Upper lobe of right lung (tissue), 1 donor: Measurements from ENCODE around the gene CLEC12A. TPM values are rescaled to one million over a fixed set of nuclear protein-coding genes. Genes with fewer than 3 reads are reported as not detected.

Experiments used
- ATAC-seq: fragments of 200-7000 bp; cut with Tn5 transposase; one replicate; pipeline ENCODE4 v1.9.1; 2020; ENCODE audit warnings: mild to moderate bottlenecking, moderate library complexity
- DNase-seq: peaks from one replicate; pipeline ENCODE4 v3.0.0-alpha.2; 2020
- H3K27ac ChIP-seq: fragments of 200-600 bp; one replicate; pipeline ENCODE4 v1.8.0; 2022
- H3K27me3 ChIP-seq: fragments of 200-600 bp; one replicate; pipeline ENCODE4 v1.8.0; 2022; ENCODE audit warnings: mild to moderate bottlenecking
- H3K36me3 ChIP-seq: fragments of 200-600 bp; one replicate; pipeline ENCODE4 v1.8.0; 2022
- H3K4me1 ChIP-seq: fragments of 200-600 bp; one replicate; pipeline ENCODE4 v1.8.0; 2022
- H3K4me3 ChIP-seq: fragments of 200-600 bp; one replicate; pipeline ENCODE4 v1.8.0; 2022; ENCODE audit warnings: mild to moderate bottlenecking
- H3K9me3 ChIP-seq: fragments of 200-600 bp; one replicate; pipeline ENCODE4 v1.8.0; 2022
- intact Hi-C: fragments of 100-400 bp; cut with DNase I; formaldehyde crosslinking; loops from one replicate; pipeline ENCODE4 v1.11.0; 2022
- total RNA-seq: library from RNA; stranded (reverse); fragmentation: NEBNext Ultra II Directional; extraction: Animal tissue kit (Norgen Biotek cat#: 25700); gene quantifications from one replicate; pipeline ENCODE4 v1.2.1, GENCODE V29; 2021
- TF ChIP-seq, protein P1 (sequence below): fragments of 200-600 bp; IDR thresholded peaks from one replicate; pipeline ENCODE4 v1.8.0; 2022; ENCODE audit warnings: antibody characterized with exemption
- donor health status: DM: no; HTN: yes; CAD: no; lungs with severe emphysema.

The CLEC12A gene
- total RNA-seq, 1 donor from 2014 or later = 43.4 TPM

DNA sequence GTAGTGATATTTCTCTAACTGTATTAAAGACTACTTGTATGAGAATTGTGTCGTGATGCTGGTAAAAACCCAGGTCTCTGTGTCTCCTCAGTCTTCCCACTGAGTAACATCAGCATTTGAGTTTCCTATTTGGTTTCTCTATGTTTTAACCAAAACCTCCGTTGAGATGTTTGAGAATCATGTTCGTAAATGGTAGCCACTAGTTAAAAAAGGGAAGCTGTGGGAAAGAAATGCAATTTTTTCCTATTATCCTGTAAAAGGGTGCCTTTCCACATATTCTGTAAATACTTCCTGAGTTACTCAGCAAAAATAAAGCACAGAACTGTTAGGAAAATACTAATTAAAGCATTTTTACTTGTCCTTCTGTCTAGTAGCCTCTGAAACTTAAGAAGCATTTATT, 20.7 kb downstream of the CLEC12A start:
- TF ChIP-seq, protein P1, sequence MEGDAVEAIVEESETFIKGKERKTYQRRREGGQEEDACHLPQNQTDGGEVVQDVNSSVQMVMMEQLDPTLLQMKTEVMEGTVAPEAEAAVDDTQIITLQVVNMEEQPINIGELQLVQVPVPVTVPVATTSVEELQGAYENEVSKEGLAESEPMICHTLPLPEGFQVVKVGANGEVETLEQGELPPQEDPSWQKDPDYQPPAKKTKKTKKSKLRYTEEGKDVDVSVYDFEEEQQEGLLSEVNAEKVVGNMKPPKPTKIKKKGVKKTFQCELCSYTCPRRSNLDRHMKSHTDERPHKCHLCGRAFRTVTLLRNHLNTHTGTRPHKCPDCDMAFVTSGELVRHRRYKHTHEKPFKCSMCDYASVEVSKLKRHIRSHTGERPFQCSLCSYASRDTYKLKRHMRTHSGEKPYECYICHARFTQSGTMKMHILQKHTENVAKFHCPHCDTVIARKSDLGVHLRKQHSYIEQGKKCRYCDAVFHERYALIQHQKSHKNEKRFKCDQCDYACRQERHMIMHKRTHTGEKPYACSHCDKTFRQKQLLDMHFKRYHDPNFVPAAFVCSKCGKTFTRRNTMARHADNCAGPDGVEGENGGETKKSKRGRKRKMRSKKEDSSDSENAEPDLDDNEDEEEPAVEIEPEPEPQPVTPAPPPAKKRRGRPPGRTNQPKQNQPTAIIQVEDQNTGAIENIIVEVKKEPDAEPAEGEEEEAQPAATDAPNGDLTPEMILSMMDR = no peak
- Histone ChIP-seq H3K4me1 (no peaks in the 10 kb centered on the region), H3K36me3 (no peaks in the 10 kb centered on the region), H3K27me3 (no peaks in the 10 kb centered on the region), H3K27ac (no peak overlapping the region), H3K9me3 (no peaks in the 10 kb centered on the region), H3K4me3 (no peak overlapping the region)
- no peak for DNase-seq
- ATAC-seq = no peak
- intact Hi-C loops = no loop called here

DNA sequence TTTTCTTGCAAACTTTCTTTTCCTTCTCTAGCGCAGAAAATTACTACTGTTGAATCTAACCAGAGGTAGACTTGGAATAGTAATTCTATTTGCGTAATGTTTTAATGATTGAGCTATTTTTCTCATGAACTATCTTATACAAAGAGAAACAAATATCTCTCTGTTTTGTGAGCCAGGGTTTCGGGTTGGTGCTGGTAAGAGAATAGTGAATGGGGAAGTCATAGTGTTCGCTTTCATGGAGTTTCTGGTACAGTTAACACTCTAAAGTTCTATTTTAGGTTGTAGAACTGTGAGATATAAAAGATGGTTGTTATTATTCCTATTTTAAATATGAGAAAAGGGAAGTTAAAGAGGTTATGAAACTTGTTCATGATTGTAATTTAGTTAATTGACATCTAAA, 21.1 kb downstream of the CLEC12A start:
- no peak for DNase-seq
- no peak overlapping the region for H3K4me3 ChIP-seq
- no peaks in the 10 kb centered on the region for H3K9me3 ChIP-seq
- ATAC-seq = no peak
- TF ChIP-seq, protein P1 = no peak
- intact Hi-C loops = no loop called here
- no peaks in the 10 kb centered on the region for H3K27me3 ChIP-seq
- no peaks in the 10 kb centered on the region for H3K4me1 ChIP-seq
- H3K36me3 ChIP-seq = no peaks in the 10 kb centered on the region
- no peak overlapping the region for H3K27ac ChIP-seq

DNA sequence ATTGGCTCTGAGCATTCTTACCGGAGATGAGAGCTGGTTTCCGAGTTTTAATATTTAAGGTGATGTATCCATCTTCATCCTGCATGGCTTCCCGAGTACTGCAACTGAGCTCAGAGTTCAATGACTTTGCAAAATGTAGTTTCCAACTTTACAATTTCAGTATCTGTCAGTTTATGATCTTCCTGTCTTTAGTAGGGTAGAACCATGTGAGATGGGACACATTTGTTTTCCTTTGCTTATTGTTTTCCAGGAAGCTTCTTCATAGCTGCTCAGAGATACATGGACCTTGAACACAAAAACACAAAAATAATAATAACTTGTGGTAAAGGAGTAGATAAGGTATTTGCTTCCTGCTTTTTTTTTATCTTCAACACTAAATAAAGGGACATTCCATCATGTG, 27.8 kb downstream of the CLEC12A start, which contains the start of gene CLEC1B:
CLEC1B (minus strand) TSS at position 106 of the 400 bp plus-strand sequence; CDS start at position 85, 21 bp downstream.
- ATAC-seq = no peak
- Histone ChIP-seq H3K27ac (no peak within 1 kb of the TSS), H3K36me3 (no peaks in the 10 kb centered on the region), H3K4me1 (no peaks in the 10 kb centered on the region), H3K4me3 (no peak within 1 kb of the TSS), H3K27me3 (no peaks in the 10 kb centered on the region), H3K9me3 (no peaks in the 10 kb centered on the region)
- TF ChIP-seq, protein P1 = no peak
- intact Hi-C loops = no loop called here
- DNase-seq = no peak

DNA sequence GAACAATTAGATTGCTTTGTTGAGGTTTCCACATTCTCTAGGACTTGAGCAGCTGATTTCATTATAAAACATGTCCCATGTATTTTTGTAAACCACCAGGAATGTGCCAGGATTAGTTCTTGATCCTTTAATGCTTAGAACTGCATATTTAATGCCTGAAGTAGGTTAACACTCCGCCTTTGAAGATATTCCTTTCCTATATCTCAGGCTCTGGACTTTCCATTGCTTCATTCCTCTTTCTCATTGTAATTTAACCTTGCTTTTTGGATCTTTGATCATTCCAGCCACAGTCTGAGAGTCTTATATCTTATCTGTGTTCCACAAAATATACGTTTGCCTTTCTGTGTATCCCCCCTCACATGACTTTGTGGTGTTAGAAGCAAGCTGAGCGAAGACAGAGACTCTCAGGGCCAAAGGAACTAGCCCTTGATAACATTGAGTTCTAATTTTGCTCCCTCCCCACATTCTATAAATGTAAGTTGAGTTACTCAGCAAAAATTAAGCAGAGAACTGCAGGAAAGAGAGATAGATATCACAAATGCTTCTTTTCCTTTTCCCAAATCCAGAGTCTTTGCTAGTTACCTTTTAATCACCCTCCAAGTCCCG, 30.1 kb downstream of the CLEC12A start:
- intact Hi-C loops = no loop called here
- TF ChIP-seq, protein P1 = no peak
- Histone ChIP-seq H3K36me3 (no peaks in the 10 kb centered on the region), H3K4me1 (no peaks in the 10 kb centered on the region), H3K27me3 (no peaks in the 10 kb centered on the region), H3K27ac (no peak overlapping the region), H3K4me3 (no peak overlapping the region), H3K9me3 (no peaks in the 10 kb centered on the region)
- DNase-seq = no peak
- no peak for ATAC-seq

DNA sequence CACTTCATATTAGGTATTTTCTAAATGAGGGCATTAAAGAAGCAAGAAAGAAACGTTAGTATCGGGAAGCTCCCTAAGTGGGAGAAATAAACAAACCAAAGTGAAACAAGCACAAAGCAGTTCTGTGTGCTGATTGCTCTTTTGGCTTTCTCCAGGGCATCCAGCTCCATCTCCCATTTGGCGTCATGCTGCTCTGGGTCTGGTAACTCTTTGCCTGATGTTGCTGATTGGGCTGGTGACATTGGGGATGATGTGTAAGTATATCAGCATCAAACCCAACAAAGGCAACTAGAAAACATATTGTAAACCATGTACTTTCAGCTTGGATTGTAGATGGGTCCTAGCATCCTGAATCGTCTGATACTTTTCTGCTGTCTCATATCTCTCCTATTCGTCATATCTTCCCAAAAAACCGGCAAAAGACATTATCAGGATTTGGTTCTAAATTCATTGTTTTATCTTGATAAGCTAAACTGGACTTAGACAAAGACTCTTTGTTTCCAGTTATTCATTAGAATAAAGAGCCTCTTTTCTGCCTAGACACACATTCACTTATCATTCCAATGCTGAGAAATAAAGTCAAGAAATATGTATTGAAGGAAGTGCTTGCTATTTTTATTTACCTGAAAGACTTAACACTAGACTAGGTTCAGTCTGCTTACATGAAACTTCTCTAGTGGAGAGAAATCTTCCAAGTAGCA, 41.6 kb downstream of the CLEC12A start:
- H3K27ac ChIP-seq = no peak overlapping the region
- no peaks in the 10 kb centered on the region for H3K27me3 ChIP-seq
- H3K36me3 ChIP-seq = no peaks in the 10 kb centered on the region
- intact Hi-C loops = no loop called here
- TF ChIP-seq, protein P1 = no peak
- no peak overlapping the region for H3K4me3 ChIP-seq
- no peaks in the 10 kb centered on the region for H3K9me3 ChIP-seq
- no peaks in the 10 kb centered on the region for H3K4me1 ChIP-seq
- no peak for ATAC-seq
- DNase-seq = no peak
